Left kidney (tissue), 2 donors: ENCODE measurements around the gene NRIP2. TPM values are rescaled to one million over a fixed set of nuclear protein-coding genes. Genes with fewer than 3 reads are reported as not detected.

Experiments
- DNase-seq: peaks from one replicate; pipeline ENCODE4 v3.0.0-alpha.2; 2013
- polyA plus RNA-seq: library from polyadenylated mRNA; unstranded; fragments of 120-200 nt; gene quantifications from one replicate; pipeline ENCODE4 v1.2.1, GENCODE V29; 2013; ENCODE audit not compliant: insufficient read length

NRIP2 gene
- polyA plus RNA-seq, 1 donor, result 29.7 TPM

GRCh38 chr12:2853626-2854025, 18.8 kb upstream of the NRIP2 start:
- DNase-seq, result peak; percentile 77

GRCh38 chr12:2851931-2852330, 17.1 kb upstream of the NRIP2 start:
- no peak for DNase-seq

GRCh38 chr12:2845280-2845679, 10.4 kb upstream of the NRIP2 start:
- DNase-seq, result peak; percentile 45

GRCh38 chr12:2844786-2845185, 10.0 kb upstream of the NRIP2 start:
- no peak for DNase-seq

- DNase-seq, result no peak
These were observed 8.1 kb upstream of the NRIP2 start for GRCh38 chr12:2842948-2843347.

GRCh38 chr12:2841056-2841650, 6.3 kb upstream of the NRIP2 start:
- DNase-seq, result no peak

- no peak for DNase-seq
These were observed 1.7 kb upstream of the NRIP2 start for GRCh38 chr12:2836574-2836973.

- no peak for DNase-seq
These were observed 1.0 kb upstream of the NRIP2 start for GRCh38 chr12:2835691-2836403.

- DNase-seq, result no peak
These were observed 1.0 kb downstream of the NRIP2 start for GRCh38 chr12:2833810-2834209.

- DNase-seq, result no peak
These were observed 1.5 kb downstream of the NRIP2 start for GRCh38 chr12:2833327-2833726.

GRCh38 chr12:2832550-2833127, 2.2 kb downstream of the NRIP2 start:
- no peak for DNase-seq

- no peak for DNase-seq
These were observed 5.6 kb downstream of the NRIP2 start for GRCh38 chr12:2829275-2829674.

- no peak for DNase-seq
These were observed 7.9 kb downstream of the NRIP2 start for GRCh38 chr12:2826721-2827515.

- DNase-seq, result no peak
These were observed 8.8 kb downstream of the NRIP2 start for GRCh38 chr12:2826036-2826435.

GRCh38 chr12:2825132-2825531, 9.7 kb downstream of the NRIP2 start:
- no peak for DNase-seq

GRCh38 chr12:2824541-2824940, 10.3 kb downstream of the NRIP2 start:
- DNase-seq, result no peak

- no peak for DNase-seq
These were observed 11.4 kb downstream of the NRIP2 start for GRCh38 chr12:2823483-2823882.

GRCh38 chr12:2820432-2820831, 14.4 kb downstream of the NRIP2 start:
- no peak for DNase-seq

- DNase-seq, result no peak
These were observed 15.0 kb downstream of the NRIP2 start for GRCh38 chr12:2819810-2820209.

- DNase-seq, result peak; percentile 55
These were observed 21.3 kb downstream of the NRIP2 start for GRCh38 chr12:2813214-2814185.
